GM19395 (cell line): ENCODE data around the gene SRD5A1.

Experiments used
- ATAC-seq: cut with Tn5 transposase; IDR thresholded peaks from one replicate; pipeline ENCODE4 v1.9.1; 2021; ENCODE audit warnings: mild to moderate bottlenecking, moderate library complexity; ENCODE audit not compliant: unreplicated experiment

The SRD5A1 gene

DNA sequence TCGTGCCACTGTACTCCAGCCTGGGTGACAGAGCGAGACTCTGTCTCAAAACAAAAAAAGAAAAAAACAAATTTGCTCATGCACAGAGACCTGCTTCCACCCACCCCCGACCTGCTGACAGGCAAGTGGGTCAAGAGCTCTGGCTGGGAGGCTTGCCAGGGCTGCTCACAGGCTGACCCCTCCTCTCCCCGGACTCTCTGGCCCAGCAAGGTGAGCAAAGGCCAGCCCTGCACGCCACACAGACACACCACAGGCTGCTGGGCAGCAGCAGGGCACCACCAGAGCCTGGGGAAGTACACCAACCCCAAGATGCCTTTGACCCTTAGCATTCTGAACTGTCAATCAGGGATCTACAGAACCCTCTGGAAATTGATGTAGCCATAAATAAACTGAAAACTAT, 29.6 kb upstream of the SRD5A1 start:
- no peak for ATAC-seq

- no peak for ATAC-seq
These were observed 28.9 kb upstream of the SRD5A1 start for GRCh38 chr5:6604341-6604740.

- ATAC-seq: no peak
These were observed 28.3 kb upstream of the SRD5A1 start for GRCh38 chr5:6604946-6605345.

DNA sequence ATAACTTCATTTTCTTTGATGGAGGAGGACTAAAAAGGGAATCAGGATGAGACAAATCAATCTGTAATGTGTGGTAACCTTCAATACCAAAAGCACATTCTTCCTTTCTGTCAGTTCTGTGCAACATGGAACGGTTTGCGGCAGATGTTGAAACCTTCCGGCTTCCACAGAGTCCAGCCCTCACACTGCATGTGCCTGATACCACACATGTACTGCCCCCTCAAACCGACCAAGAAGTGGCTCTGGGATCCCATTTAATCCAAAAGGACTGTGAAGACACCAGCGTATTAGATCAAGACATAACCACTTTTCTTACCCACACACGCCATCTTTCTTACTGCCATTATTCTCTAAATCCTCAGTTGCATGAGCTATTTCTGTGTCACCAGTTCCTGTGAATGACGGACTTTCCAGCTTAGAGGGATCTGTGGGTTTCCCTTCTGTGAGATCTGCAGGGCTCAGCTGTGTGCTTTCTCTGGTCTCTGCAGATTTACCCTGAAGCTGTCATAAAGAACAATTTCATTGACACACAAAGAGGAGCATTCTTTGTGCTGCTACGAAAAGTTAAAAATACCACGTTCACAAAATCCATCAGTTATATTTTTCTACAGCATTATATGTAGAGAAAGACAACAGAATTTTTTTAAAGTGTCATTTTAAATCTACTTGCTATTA, 26.2 kb upstream of the SRD5A1 start:
- no peak for ATAC-seq

- no peak for ATAC-seq
These were observed 25.7 kb upstream of the SRD5A1 start for GRCh38 chr5:6607559-6607936.

GRCh38 chr5:6608016-6608415, 25.2 kb upstream of the SRD5A1 start:
- no peak for ATAC-seq

DNA sequence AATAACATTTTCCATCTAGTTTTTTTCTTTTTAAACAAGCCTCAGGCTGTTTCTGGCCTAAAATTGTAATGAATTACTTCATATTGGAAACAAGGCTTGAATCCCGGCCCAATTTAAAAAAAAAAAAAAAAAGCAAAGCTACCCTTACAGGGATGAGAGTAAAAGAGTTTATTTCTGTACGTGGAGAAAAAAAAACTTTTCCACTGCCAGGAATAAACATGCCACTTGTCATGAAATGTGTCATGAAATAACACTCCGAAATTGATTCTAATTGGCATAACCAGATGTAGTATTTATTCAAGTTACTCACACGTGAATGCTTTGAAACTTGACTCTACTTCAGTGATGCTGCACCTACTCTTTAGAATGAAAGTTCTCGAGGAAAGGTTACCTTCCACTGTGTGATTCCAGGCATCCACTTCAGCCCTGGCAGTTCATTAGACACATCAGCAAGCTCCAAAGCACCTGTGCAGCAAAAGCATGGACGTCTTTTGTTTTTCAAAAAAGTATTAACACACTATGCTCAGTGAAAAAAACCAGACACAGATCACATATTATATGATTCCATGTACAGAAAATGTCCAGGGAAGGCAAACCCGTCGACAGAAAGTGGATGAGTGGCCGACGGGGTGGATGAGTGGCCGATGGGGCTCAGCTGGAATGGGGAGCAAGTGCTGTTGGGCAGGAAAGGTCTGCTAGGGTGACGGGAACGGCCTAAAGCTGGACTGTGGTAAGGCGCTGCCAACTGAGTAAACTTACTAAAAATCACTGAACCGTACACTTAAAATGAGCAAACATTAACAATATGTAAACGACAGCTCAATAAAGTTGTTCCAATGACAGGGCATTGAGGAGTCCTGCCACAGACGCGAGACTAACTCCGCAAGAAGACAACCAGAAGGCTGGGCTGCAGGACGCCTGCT, 21.6 kb upstream of the SRD5A1 start:
- ATAC-seq: no peak

DNA sequence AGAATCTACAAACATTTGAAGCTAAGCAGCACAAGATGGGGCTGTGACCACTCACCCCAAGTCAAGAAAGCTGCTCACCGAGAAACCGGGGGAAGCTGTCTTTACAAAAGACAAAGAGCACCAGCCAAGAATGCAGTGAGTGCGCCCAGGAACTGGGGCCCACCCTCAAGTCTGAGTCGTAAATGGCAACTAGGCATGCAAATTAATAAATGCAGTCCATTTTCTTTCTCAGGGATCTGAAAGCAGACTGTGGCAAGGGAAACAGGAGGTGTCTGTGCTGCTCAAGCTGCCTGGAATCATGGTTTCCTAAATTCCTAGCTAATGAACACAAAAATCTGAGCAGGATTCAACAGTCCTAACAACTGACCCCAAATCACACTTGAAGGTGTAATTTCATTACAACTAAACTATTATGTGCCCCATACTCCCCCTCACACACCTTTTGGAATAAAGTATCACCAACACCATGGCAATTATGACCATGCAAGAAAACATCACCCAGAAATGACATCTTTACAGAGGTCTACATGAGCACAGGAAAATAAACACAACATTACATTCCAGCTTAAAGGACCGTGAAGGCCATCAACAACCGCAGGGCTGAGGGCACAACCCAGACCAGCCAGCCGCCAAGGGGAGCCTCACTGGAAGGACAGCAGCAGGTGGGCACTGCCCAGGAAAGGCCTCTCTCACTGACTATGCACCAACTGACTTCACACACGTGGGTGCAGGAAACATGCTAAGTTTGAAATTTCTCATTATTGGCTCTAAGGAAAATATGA, 18.0 kb upstream of the SRD5A1 start:
- no peak for ATAC-seq

- ATAC-seq: no peak
These were observed 16.6 kb upstream of the SRD5A1 start for GRCh38 chr5:6616632-6617031.

- no peak for ATAC-seq
These were observed 10.0 kb upstream of the SRD5A1 start for GRCh38 chr5:6623228-6623627.

- no peak for ATAC-seq
These were observed 9.3 kb upstream of the SRD5A1 start for GRCh38 chr5:6623941-6624340.

- no peak for ATAC-seq
These were observed 6.7 kb upstream of the SRD5A1 start for GRCh38 chr5:6626508-6626907.

- no peak for ATAC-seq
These were observed 1.8 kb upstream of the SRD5A1 start for GRCh38 chr5:6631441-6631840.

DNA sequence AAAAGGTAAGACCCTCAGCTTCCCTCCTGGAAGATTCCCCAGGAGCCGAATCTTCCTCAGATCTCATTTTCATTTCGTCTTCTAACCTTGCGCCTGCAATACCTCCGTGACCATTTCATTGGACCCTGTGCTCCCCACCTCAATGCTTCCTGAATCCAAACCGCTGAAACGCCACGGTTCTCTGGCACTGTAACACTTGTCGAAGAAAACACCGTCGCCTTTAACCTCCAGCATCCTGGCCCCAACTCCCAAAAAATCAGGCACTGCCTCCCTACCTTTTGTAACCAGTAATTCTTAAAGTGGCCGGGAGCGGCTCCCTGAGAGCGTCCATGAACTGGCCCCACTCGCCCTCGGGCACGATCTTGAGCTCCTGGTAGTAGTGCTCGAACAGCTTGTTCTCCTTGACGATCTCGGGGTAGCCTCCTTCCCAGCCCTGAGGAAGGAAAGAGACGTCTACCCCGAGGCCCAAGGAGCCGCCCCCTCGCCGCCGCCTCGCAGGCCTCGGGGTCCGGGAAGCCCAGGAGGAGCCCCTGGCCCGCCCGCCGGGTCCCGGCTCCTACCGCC, 834 bp upstream of the SRD5A1 start:
- ATAC-seq: peak; percentile 25

- ATAC-seq: peak; percentile 58
These were observed 417 bp downstream of the SRD5A1 start for GRCh38 chr5:6633469-6634245.

- ATAC-seq: no peak
These were observed 1.1 kb downstream of the SRD5A1 start for GRCh38 chr5:6634306-6634705.

GRCh38 chr5:6634788-6635430, 1.7 kb downstream of the SRD5A1 start:
- ATAC-seq: no peak

DNA sequence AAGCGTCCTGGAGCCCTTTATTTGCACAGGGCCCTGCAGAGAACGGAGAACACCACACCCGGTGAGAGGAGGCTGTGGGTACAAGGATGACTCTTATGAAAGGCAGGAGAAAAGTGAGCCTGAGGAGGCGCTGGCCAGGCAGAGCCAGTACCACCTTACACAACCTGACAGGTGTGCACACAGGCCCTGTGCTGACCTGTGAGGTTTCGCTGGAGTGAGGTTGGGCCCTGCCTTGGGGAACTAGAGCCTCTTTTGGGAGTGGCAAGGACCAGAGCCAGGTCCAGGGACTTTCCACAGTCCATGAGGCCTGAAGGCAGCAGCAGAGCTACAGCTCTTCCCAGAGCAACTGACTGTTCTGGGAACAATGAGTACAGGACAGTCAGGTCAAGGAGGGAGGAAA, 3.1 kb downstream of the SRD5A1 start:
- ATAC-seq: no peak

DNA sequence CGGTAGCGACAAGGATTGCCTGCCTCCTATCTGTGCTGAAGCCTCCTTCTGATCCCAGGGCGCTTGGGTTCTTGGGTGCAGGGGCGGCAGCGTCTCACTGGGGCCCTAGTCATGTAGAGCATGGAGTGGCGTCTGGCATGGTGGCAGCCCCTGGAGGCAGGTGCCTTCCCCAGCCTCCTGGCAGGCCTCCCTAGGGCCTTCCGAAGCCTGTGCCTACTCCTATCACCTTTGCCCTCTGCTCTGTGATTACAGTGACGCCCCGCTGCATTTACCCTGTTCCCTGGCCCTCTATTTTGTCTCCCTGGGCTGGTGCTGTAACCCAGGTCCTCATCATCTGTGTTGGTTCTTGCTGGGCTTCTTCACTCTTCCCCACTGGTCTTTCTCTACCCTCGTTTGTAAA, 3.8 kb downstream of the SRD5A1 start:
- no peak for ATAC-seq

DNA sequence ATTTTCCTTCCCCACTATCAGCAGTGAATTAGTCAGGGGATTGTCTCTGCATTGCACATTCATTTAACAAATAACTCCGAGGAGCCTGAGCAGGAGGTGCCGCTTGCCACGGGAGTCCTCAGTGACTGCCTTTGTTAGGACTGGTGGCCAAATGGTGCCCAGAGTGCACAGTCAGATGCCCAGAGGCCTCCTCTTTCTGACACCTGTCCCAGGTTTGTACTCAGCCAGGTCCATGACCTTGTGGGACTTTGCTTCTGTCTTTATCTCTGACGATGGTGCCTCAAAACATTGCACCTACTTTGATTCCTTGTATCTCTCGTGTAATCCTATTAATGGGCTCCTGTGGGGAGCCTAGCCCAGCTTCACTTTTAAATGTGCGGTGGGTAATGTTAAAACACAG, 4.3 kb downstream of the SRD5A1 start:
- no peak for ATAC-seq
